ENCODE measurements around the gene MEGF6.

MEGF6 gene

GRCh38 chr1:3608154-3608553 lies 3.2 kb downstream of the MEGF6 start:
- DNase-seq: no peak

GRCh38 chr1:3607703-3608065 lies 3.6 kb downstream of the MEGF6 start:
- no peak for DNase-seq

GRCh38 chr1:3606779-3607702 lies 4.3 kb downstream of the MEGF6 start:
- no peak for DNase-seq

- DNase-seq: no peak
These were observed 6.1 kb downstream of the MEGF6 start for GRCh38 chr1:3604997-3605823.

GRCh38 chr1:3604468-3604974 lies 6.8 kb downstream of the MEGF6 start:
- no peak for DNase-seq

GRCh38 chr1:3603571-3604467 lies 7.5 kb downstream of the MEGF6 start:
- DNase-seq: no peak

- no peak for DNase-seq
These were observed 8.2 kb downstream of the MEGF6 start for GRCh38 chr1:3603156-3603555.

- DNase-seq: no peak
These were observed 8.9 kb downstream of the MEGF6 start for GRCh38 chr1:3602375-3602774.

- no peak for DNase-seq
These were observed 9.6 kb downstream of the MEGF6 start for GRCh38 chr1:3601743-3602142.

GRCh38 chr1:3600354-3600753 lies 11.0 kb downstream of the MEGF6 start:
- no peak for DNase-seq

- no peak for DNase-seq
These were observed 11.5 kb downstream of the MEGF6 start for GRCh38 chr1:3599816-3600215.

GRCh38 chr1:3599286-3599811 lies 12.0 kb downstream of the MEGF6 start:
- no peak for DNase-seq

- DNase-seq: no peak
These were observed 12.6 kb downstream of the MEGF6 start for GRCh38 chr1:3598522-3599285.

- no peak for DNase-seq
These were observed 13.2 kb downstream of the MEGF6 start for GRCh38 chr1:3598051-3598491.

GRCh38 chr1:3597599-3597964 lies 13.7 kb downstream of the MEGF6 start:
- no peak for DNase-seq

GRCh38 chr1:3596663-3597598 lies 14.4 kb downstream of the MEGF6 start:
- DNase-seq: no peak

- no peak for DNase-seq
These were observed 15.4 kb downstream of the MEGF6 start for GRCh38 chr1:3595949-3596348.

GRCh38 chr1:3594706-3595377 lies 16.5 kb downstream of the MEGF6 start:
- DNase-seq: no peak

GRCh38 chr1:3593745-3594144 lies 17.6 kb downstream of the MEGF6 start:
- DNase-seq: no peak

GRCh38 chr1:3593334-3593733 lies 18.0 kb downstream of the MEGF6 start:
- DNase-seq: no peak

All from NCI-H526 treated with DMSO at 0.1 percent for 48 hours (cell line).